ENCODE results near the gene COG6. TPM values are rescaled to one million over a fixed set of nuclear protein-coding genes. Genes with fewer than 3 reads are reported as not detected.
A peak's percentile ranks its signal among the peaks of the same experiment; 100 is the strongest.

Gene COG6
- 47.8 to 54.4 TPM (median 49.4 TPM) in 3 replicates for total RNA-seq

DNA sequence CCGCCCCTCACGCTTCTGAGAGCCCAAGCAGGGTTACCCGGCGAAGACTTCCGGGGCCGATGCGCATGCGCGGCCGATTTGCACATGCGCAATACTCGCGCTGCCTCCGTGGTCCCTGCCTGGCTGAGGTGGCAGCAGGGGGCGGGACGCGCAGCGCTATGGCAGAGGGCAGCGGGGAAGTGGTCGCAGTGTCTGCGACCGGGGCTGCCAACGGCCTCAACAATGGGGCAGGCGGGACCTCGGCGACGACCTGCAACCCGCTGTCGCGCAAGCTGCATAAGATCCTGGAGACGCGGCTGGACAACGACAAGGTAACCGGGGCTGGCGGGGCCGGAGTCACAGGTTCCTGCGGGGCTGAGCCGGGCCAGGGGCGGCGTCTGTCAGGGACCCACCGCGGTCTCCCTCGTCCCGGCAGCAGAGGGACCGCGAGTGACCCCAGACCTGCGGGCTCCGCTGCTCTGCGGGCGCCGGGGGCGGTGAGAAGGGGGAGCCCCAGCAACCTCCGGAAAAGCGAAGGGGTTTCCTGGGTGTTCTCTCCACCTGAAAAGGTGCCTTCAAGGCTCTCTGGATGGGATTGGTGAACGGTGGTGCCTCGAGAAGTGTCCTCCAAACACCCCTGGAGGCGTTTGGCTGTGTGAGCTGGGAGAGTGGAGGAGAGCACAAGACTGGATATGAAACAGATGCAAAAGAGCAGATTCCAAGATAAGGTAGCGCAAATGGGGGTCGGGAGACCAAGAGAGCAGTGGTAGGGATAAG lies at the start of gene COG6:
Gene COG6 (plus strand): TSS at position 94 of the 756 bp plus-strand sequence. CDS start 65 bp downstream, at position 159.
- peak; percentile 82 to 99 for DNase-seq (ENCODE audit: low spot score in 2 of 2, unreplicated experiment in 2 of 2)
- Mint-ChIP-seq H3K27me3 (ENCODE audit: low read depth) (peaks cover 2% of the 10 kb centered on the region), H3K36me3 (no peaks in the 10 kb centered on the region)

DNA sequence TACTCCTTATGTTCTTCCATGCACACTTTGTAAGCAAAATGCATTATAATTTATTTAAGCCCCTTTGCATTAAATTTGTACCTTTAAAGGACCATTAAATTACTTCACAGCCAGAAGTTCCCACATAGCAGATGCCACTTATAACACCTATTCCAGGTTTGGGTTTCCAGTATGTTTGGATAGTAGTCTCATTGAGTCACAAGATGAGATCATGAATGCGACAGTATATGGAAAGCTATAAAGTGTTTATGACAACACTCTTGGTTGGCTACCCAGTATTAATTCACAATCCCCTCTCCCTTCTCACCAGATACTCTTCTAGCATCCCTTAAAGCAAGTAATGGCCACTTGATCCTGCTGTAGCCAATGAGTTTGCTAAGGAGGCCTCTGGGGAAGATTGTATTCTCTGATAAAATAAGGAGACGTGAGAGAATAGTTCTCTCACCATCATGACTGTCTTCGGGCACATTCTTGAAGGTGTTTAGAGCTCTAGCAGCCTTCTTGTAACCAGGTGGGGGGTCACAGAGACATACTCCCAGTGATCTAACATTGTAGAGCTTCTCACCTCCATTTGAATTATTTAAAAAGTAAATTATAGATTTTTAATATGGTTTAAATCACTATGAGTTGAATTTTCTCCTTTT lies 49.7 kb upstream of the COG6 start:
- Mint-ChIP-seq H3K27ac (no peak overlapping the region), H3K36me3 (no peaks in the 10 kb centered on the region), H3K27me3 (ENCODE audit: low read depth) (peaks cover 16% of the 10 kb centered on the region), H3K4me3 (no peak overlapping the region), H3K4me1 (peaks cover 23% of the 10 kb centered on the region), H3K9me3 (no peaks in the 10 kb centered on the region)
- TF ChIP-seq, protein P1, sequence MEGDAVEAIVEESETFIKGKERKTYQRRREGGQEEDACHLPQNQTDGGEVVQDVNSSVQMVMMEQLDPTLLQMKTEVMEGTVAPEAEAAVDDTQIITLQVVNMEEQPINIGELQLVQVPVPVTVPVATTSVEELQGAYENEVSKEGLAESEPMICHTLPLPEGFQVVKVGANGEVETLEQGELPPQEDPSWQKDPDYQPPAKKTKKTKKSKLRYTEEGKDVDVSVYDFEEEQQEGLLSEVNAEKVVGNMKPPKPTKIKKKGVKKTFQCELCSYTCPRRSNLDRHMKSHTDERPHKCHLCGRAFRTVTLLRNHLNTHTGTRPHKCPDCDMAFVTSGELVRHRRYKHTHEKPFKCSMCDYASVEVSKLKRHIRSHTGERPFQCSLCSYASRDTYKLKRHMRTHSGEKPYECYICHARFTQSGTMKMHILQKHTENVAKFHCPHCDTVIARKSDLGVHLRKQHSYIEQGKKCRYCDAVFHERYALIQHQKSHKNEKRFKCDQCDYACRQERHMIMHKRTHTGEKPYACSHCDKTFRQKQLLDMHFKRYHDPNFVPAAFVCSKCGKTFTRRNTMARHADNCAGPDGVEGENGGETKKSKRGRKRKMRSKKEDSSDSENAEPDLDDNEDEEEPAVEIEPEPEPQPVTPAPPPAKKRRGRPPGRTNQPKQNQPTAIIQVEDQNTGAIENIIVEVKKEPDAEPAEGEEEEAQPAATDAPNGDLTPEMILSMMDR (IDR thresholded peaks at IDR 0.05; ENCODE audit: unreplicated experiment) = no peak
- DNase-seq (ENCODE audit: low spot score in 2 of 2, unreplicated experiment in 2 of 2) = no peak

More for the DNA sequence above, at the start of gene COG6:
- Mint-ChIP-seq H3K9me3 (no peaks in the 10 kb centered on the region), H3K4me1 (peaks cover 25% of the 10 kb centered on the region), H3K4me3 (peak within 1 kb of the TSS; percentile 92), H3K27ac (peak within 1 kb of the TSS; percentile 88)
- TF ChIP-seq, protein P1 (IDR thresholded peaks at IDR 0.05; ENCODE audit: unreplicated experiment) = no peak

DNA sequence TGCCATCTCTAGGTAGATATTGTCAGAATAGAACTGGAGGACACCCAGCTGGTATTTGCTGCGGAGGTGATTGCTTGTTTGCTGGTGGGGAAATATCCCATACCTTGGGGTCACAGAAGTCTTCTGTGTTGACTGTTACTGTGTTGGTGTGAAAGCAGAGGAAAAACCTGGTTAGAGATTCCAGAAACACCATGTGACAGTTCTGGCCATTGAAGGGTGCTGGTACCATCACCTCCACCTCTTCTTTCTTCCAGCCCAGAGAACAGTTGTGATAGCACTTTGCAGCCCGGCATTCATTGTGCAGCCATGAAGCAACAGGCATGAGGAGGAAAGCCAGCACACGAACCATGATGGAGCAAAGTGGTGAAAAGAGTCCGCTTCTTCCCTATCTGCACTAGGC lies 47.6 kb upstream of the COG6 start:
- TF ChIP-seq, protein P1 (IDR thresholded peaks at IDR 0.05; ENCODE audit: unreplicated experiment) = no peak
- Mint-ChIP-seq H3K27ac (no peak overlapping the region), H3K4me3 (no peak overlapping the region), H3K4me1 (peaks cover 7% of the 10 kb centered on the region), H3K9me3 (no peaks in the 10 kb centered on the region), H3K27me3 (ENCODE audit: low read depth) (peaks cover 16% of the 10 kb centered on the region), H3K36me3 (no peaks in the 10 kb centered on the region)
- DNase-seq (ENCODE audit: low spot score in 2 of 2, unreplicated experiment in 2 of 2) = no peak

DNA sequence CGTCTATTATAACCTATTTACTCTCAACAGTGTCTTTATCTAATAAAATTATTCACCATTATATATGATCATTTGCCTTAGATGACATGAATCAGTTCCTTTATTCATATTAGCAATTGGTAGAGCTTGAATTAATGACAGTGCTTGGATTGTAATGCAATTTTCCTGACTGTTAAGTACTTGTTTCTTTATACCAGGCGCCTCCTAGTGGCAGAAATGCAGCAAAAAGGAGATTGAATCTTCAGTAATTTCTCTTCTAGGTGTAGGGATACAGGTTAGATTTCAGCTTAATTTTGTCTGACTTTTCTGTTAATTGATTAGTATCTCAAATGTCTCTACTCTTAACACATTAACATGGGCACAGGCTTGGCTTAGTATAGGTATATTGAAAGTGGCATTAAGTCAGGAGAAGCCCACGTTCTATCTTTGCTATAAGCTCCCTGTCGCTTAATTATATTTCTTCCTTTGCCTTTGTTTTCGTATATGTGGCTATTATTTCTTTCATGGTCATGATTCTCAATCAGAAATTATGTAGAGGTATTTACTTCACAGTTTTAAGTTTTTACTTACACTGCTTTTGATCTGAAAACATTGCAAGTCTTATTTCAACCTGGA lies 43.3 kb upstream of the COG6 start:
- no peaks in the 10 kb centered on the region for H3K4me1 Mint-ChIP-seq
- H3K4me3 Mint-ChIP-seq = no peak overlapping the region
- TF ChIP-seq, protein P1 (IDR thresholded peaks at IDR 0.05; ENCODE audit: unreplicated experiment) = peak; percentile 95
- H3K9me3 Mint-ChIP-seq = no peaks in the 10 kb centered on the region
- H3K27ac Mint-ChIP-seq = no peak overlapping the region
- peaks cover 13% of the 10 kb centered on the region for H3K27me3 Mint-ChIP-seq (ENCODE audit: low read depth)
- DNase-seq (ENCODE audit: low spot score in 2 of 2, unreplicated experiment in 2 of 2) = peak; percentile 46 to 75
- no peaks in the 10 kb centered on the region for H3K36me3 Mint-ChIP-seq

DNA sequence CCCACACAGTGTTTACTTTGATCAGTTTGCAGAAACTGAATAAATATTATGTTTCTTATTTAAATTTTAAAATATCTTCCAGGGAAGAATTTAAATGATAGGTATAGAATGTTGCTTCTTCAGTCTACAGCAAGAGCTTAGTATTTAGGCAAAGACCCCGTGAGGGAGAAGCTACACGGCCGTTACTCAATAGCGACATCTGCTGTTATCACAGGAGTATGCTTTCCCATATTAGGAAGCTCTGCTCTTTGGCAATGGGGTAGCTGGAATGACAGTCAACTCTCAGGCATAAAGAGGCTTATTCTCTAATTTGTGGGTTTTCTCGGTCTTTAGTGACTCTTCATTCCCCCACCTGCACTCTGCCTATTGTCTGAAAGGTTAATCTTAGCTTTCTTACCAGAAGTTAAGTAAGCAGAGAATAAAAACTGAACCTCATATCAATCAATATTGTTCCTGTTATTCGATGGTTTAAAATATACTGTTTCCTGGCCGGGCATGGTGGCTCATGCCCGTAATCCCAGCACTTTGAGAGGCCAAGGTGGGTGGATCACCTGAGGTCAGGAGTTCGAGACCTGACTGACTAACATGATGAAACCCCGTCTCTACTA lies 39.3 kb upstream of the COG6 start:
- Mint-ChIP-seq H3K4me1 (peaks cover 7% of the 10 kb centered on the region), H3K4me3 (no peak overlapping the region), H3K27me3 (ENCODE audit: low read depth) (no peaks in the 10 kb centered on the region), H3K27ac (no peak overlapping the region), H3K36me3 (no peaks in the 10 kb centered on the region), H3K9me3 (peaks cover 3% of the 10 kb centered on the region)
- TF ChIP-seq, protein P1 (IDR thresholded peaks at IDR 0.05; ENCODE audit: unreplicated experiment) = peak; percentile 64
- peak in 1 of 2 experiments; percentile 50 for DNase-seq (ENCODE audit: low spot score in 2 of 2, unreplicated experiment in 2 of 2)

All from mesothelial cell of epicardium (in vitro differentiated cells).